ENCODE results near the gene TMEM232. TPM values are rescaled to one million over a fixed set of nuclear protein-coding genes. Genes with fewer than 3 reads are reported as not detected.
A peak's percentile ranks its signal among the peaks of the same experiment; 100 is the strongest.

The TMEM232 gene
- total and polyA plus RNA-seq, 7 donors, result 0.93 to 8.7 (median 2.5) TPM

DNA sequence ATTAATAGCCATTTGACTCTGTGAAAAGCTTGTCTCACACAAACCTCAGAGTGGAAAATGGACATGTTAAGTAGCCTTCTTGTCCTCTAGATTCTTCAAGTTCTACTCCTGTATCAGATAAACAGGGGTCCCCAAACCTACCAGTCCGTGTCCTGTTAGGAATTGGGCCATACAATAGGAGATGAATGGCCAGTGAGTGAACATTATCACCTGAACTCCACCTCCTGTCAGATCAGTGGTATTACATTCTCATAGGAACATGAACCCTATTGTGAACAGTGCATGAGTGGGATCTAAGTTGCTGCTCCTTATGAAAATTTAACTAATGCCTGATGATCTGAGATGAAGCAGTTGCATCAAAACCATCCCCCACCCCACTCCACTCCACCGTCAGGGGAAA is 136.3 kb downstream of the TMEM232 start:
- no peak for DNase-seq
- Histone ChIP-seq H3K4me1 (no peaks in the 10 kb centered on the region), H3K9me3 (no peaks in the 10 kb centered on the region), H3K27me3 (no peaks in the 10 kb centered on the region), H3K4me3 (no peak overlapping the region), H3K36me3 (no peaks in the 10 kb centered on the region), H3K27ac (no peak overlapping the region)
- no peak for TF ChIP-seq EP300 (IDR thresholded peaks at IDR 0.05)
- TF ChIP-seq, protein P1, sequence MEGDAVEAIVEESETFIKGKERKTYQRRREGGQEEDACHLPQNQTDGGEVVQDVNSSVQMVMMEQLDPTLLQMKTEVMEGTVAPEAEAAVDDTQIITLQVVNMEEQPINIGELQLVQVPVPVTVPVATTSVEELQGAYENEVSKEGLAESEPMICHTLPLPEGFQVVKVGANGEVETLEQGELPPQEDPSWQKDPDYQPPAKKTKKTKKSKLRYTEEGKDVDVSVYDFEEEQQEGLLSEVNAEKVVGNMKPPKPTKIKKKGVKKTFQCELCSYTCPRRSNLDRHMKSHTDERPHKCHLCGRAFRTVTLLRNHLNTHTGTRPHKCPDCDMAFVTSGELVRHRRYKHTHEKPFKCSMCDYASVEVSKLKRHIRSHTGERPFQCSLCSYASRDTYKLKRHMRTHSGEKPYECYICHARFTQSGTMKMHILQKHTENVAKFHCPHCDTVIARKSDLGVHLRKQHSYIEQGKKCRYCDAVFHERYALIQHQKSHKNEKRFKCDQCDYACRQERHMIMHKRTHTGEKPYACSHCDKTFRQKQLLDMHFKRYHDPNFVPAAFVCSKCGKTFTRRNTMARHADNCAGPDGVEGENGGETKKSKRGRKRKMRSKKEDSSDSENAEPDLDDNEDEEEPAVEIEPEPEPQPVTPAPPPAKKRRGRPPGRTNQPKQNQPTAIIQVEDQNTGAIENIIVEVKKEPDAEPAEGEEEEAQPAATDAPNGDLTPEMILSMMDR (IDR thresholded peaks at IDR 0.05), result peak in 2 of 4 experiments; percentile 30 to 52
- WGBS, 2 donors, result 22 to 46% methylated on average over 2 of the region's 2 CpGs
- intact Hi-C loops (cut with DNase I), result no loop called here

DNA sequence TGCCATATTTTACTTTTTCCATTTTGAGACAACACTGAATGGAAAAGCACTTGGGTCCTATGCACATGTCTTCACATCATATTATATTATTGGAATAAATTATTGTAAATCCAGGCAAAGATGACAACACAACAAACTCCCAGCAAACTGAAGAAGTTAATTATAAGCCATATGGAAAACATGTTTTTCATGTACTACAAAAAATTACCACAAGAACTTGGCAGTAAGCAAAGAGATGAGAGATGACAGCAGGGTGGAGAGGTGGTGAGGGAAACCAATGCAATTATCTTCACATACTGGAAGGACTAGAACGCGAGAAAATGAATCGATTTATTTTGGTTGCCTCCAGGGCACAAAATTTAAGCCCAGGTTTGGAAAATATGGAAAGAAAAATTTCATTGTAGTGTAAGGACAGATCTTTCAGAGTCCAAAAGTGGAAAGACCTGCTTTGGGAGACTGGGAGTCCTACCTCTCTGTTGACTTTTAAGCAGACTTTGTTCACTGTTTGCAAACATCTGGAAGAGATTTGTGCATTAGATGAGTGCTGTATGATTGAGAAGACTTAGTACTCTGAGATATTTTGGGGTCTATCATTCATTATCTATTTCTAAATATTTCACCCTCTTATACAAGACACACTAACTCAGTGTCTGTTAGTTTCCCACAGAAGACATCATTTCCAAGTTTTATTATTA is 138.0 kb downstream of the TMEM232 start:
- Histone ChIP-seq H3K36me3 (no peaks in the 10 kb centered on the region), H3K9me3 (no peaks in the 10 kb centered on the region), H3K27me3 (no peaks in the 10 kb centered on the region), H3K4me3 (no peak overlapping the region), H3K4me1 (no peaks in the 10 kb centered on the region), H3K27ac (no peak overlapping the region)
- no peak for DNase-seq
- intact Hi-C loops (cut with DNase I), result no loop called here
- TF ChIP-seq POLR2AphosphoS5 (IDR thresholded peaks at IDR 0.05), result no peak
- TF ChIP-seq, protein P1 (IDR thresholded peaks at IDR 0.05), result no peak
- TF ChIP-seq EP300 (IDR thresholded peaks at IDR 0.05), result no peak
- no peak for TF ChIP-seq POLR2A (IDR thresholded peaks at IDR 0.05)
- 87 to 92% methylated on average over 3 of the region's 3 CpGs for WGBS, 2 donors

DNA sequence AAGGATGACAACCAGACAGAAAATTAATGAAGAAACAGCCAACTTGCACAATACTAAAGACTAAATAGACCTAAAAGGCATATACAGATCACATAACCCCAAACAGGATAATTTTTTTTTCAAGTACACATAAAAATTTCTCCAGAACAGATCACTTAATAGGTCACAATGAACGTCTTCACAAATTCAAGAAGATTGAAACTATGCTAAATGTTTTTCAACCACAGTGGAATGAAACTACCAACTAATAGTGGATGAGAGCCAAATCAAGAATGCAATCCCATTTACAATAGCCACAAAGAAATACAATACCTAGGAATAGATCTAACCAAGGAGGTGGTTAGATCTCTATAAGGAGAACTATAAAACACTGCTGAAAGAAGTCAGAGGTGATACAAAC is 145.8 kb downstream of the TMEM232 start:
- H3K27me3 ChIP-seq, result no peaks in the 10 kb centered on the region
- DNase-seq, result no peak
- H3K36me3 ChIP-seq, result no peaks in the 10 kb centered on the region
- no peak overlapping the region for H3K27ac ChIP-seq
- no peaks in the 10 kb centered on the region for H3K4me1 ChIP-seq
- intact Hi-C loops (cut with DNase I), result no loop called here
- no peak overlapping the region for H3K4me3 ChIP-seq
- 78 to 80% methylated on average over 1 of the region's 1 CpG for WGBS, 2 donors
- no peak for TF ChIP-seq POLR2AphosphoS5 (IDR thresholded peaks at IDR 0.05)
- no peak for TF ChIP-seq EP300 (IDR thresholded peaks at IDR 0.05)
- TF ChIP-seq, protein P1 (IDR thresholded peaks at IDR 0.05), result no peak
- no peak for TF ChIP-seq POLR2A (IDR thresholded peaks at IDR 0.05)
- H3K9me3 ChIP-seq, result no peaks in the 10 kb centered on the region

DNA sequence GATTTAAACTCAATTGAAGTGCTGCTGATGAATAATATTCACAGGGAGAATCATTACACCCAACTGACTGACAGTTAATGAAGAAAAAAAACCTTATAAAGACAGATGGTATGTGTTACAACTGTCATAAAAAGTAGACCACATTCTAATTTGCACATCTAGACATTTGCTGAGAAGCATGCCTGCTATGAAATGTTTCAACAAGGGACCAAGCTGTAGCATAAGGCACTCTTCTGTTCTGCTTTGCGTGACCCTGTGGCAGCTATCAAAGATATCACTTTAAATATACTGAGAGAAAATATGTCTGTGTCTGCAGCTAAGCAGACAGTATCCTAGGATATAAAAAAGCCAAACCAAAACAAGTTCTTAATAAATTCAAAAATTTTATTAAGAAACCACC is 153.7 kb downstream of the TMEM232 start:
- Histone ChIP-seq H3K4me1 (no peaks in the 10 kb centered on the region), H3K27me3 (no peaks in the 10 kb centered on the region), H3K4me3 (no peak overlapping the region), H3K9me3 (no peaks in the 10 kb centered on the region), H3K36me3 (no peaks in the 10 kb centered on the region), H3K27ac (no peak overlapping the region)
- intact Hi-C loops (cut with DNase I), result no loop called here
- TF ChIP-seq, protein P1 (IDR thresholded peaks at IDR 0.05), result no peak
- TF ChIP-seq POLR2A (IDR thresholded peaks at IDR 0.05) (no peak), POLR2AphosphoS5 (IDR thresholded peaks at IDR 0.05) (no peak), EP300 (IDR thresholded peaks at IDR 0.05) (no peak)
- DNase-seq, result no peak
- 90 to 94% methylated on average over 1 of the region's 1 CpG for WGBS, 2 donors

DNA sequence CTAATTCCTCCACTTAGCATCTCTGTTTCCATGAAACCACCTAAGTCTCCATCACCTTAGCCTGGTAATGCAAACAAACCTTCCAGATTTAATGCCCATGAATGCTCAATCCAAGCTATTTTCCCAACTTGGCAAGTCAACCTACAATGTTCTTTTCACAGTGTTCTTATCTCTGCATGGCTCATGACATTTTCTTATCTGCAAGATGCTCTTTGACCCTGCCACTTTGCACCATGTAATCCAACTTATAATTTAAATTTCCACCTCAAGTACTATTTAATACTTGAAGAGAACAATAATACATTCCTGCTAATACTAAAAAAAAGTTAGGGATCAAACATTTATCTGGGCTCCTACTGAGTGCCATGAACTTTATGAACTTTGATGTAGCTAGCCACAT is 164.3 kb downstream of the TMEM232 start:
- no peak overlapping the region for H3K4me3 ChIP-seq
- intact Hi-C loops (cut with DNase I), result no loop called here
- no peaks in the 10 kb centered on the region for H3K36me3 ChIP-seq
- no peaks in the 10 kb centered on the region for H3K27me3 ChIP-seq
- DNase-seq, result no peak
- H3K4me1 ChIP-seq, result no peaks in the 10 kb centered on the region
- H3K9me3 ChIP-seq, result peaks cover 0 to 2% (median 0%) of the 10 kb centered on the region in 4 donors
- H3K27ac ChIP-seq, result no peak overlapping the region
- TF ChIP-seq POLR2AphosphoS5 (IDR thresholded peaks at IDR 0.05) (no peak), EP300 (IDR thresholded peaks at IDR 0.05) (no peak), POLR2A (IDR thresholded peaks at IDR 0.05) (no peak)
- TF ChIP-seq, protein P1 (IDR thresholded peaks at IDR 0.05), result no peak

Measured in sigmoid colon (tissue), 7 donors.